HG03280 (cell line): ENCODE results near the gene FOS.
A peak's percentile ranks its signal among the peaks of the same experiment; 100 is the strongest.
"Not testable (repeated sequence)": the region's sequence is repeated elsewhere in the genome, so short reads cannot be mapped to it uniquely, and the experiment has no call there.

Experiments used
- ATAC-seq: cut with Tn5 transposase; IDR thresholded peaks from one replicate; pipeline ENCODE4 v1.9.1; 2021; ENCODE audit warnings: mild to moderate bottlenecking, moderate library complexity; ENCODE audit not compliant: unreplicated experiment

Gene FOS

GRCh38 chr14:75292101-75292563 lies 13.5 kb downstream of the FOS start:
- no peak for ATAC-seq

GRCh38 chr14:75292886-75293285 lies 14.3 kb downstream of the FOS start:
- ATAC-seq: no peak

GRCh38 chr14:75293920-75294648 lies 15.5 kb downstream of the FOS start:
- ATAC-seq: peak; percentile 95

- no peak for ATAC-seq
Observed at GRCh38 chr14:75294649-75295033, 16.0 kb downstream of the FOS start.

GRCh38 chr14:75295061-75295461 lies 16.4 kb downstream of the FOS start:
- no peak for ATAC-seq

GRCh38 chr14:75295491-75296345 lies 17.1 kb downstream of the FOS start:
- no peak for ATAC-seq

GRCh38 chr14:75297411-75298040 lies 18.9 kb downstream of the FOS start:
- ATAC-seq: no peak

GRCh38 chr14:75298187-75298965 lies 19.7 kb downstream of the FOS start:
- ATAC-seq: no peak

- ATAC-seq: no peak
Observed at GRCh38 chr14:75299059-75299458, 20.4 kb downstream of the FOS start.

- ATAC-seq: no peak
Observed at GRCh38 chr14:75299576-75299975, 20.9 kb downstream of the FOS start.

- no peak for ATAC-seq
Observed at GRCh38 chr14:75301666-75302325, 23.2 kb downstream of the FOS start.

- peak; percentile 49 for ATAC-seq
Observed at GRCh38 chr14:75303381-75303789, 24.8 kb downstream of the FOS start.

GRCh38 chr14:75306410-75306809 lies 27.8 kb downstream of the FOS start:
- not testable (repeated sequence) for ATAC-seq

- ATAC-seq: peak; percentile 66
Observed at GRCh38 chr14:75306927-75307699, 28.5 kb downstream of the FOS start.

- no peak for ATAC-seq
Observed at GRCh38 chr14:75307700-75308379, 29.2 kb downstream of the FOS start.

- ATAC-seq: not testable (repeated sequence)
Observed at GRCh38 chr14:75308991-75309390, 30.4 kb downstream of the FOS start.

GRCh38 chr14:75309561-75309960 lies 30.9 kb downstream of the FOS start:
- not testable (repeated sequence) for ATAC-seq

- ATAC-seq: no peak
Observed at GRCh38 chr14:75310295-75311111, 31.9 kb downstream of the FOS start.
